GM12801 (cell line): ENCODE data around the gene PRDM7.

Experiments used
- CTCF ChIP-seq: IDR thresholded peaks from one replicate; pipeline ENCODE4 v1.5.1; 2011; ENCODE audit warnings: control low read depth; ENCODE audit not compliant: insufficient read length; ENCODE audit errors: extremely low read depth

The PRDM7 gene

GRCh38 chr16:90042946-90043514 lies 34.1 kb downstream of the PRDM7 start:
- TF ChIP-seq CTCF = no peak

GRCh38 chr16:90041896-90042473 lies 35.1 kb downstream of the PRDM7 start:
- no peak for TF ChIP-seq CTCF

- TF ChIP-seq CTCF = no peak
These were observed 36.7 kb downstream of the PRDM7 start for GRCh38 chr16:90040152-90041023.

- TF ChIP-seq CTCF = no peak
These were observed 39.9 kb downstream of the PRDM7 start for GRCh38 chr16:90037276-90037675.

- no peak for TF ChIP-seq CTCF
These were observed 41.2 kb downstream of the PRDM7 start for GRCh38 chr16:90035902-90036301.

GRCh38 chr16:90034504-90034903 lies 42.6 kb downstream of the PRDM7 start:
- no peak for TF ChIP-seq CTCF

GRCh38 chr16:90033387-90033786 lies 43.7 kb downstream of the PRDM7 start:
- no peak for TF ChIP-seq CTCF
